ENCODE measurements around the gene AIP.

DNA sequence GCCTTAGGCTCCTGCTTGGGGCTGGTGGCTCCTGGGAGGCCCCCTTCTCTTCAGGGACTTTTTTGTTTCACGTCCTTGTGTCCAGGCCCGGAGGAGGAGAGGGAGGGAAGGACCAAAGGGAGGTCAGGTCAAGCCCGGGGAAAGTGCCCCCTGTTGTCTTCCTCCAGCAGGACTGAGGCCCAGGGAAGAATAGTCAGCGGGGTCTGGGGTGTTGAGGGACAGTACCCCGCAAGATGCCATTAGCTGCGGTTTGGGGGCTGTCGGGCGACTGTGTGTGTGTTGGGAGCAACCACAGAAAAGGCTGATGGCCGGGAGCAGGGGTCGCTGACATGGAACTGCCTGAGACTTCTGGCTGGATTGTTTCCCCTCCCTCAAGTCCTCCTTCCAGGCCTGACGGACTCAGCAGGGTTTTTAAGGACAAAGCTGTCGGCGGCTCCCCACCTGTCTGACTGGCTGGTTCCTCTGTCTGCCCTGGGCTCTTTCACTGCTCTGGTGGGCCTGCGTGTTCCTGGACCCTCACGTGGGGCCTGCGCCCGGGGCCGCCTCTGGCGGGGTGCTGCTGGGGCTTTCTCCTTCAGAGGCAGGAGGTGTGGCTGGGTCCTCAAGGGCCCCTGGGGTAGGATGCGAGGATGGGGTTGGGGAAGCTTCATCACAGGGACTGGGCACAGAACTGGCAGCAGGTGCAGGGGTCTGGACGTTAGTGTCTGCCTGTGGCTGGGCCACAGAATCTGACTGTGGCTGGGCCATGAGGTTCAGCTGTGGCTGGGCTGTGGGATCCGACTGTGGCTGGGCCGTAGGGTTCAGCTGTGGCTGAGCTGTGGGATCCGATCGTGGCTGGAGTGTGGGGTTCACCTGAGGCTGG is 31.8 kb upstream of the AIP start:
- TF ChIP-seq, protein P1, sequence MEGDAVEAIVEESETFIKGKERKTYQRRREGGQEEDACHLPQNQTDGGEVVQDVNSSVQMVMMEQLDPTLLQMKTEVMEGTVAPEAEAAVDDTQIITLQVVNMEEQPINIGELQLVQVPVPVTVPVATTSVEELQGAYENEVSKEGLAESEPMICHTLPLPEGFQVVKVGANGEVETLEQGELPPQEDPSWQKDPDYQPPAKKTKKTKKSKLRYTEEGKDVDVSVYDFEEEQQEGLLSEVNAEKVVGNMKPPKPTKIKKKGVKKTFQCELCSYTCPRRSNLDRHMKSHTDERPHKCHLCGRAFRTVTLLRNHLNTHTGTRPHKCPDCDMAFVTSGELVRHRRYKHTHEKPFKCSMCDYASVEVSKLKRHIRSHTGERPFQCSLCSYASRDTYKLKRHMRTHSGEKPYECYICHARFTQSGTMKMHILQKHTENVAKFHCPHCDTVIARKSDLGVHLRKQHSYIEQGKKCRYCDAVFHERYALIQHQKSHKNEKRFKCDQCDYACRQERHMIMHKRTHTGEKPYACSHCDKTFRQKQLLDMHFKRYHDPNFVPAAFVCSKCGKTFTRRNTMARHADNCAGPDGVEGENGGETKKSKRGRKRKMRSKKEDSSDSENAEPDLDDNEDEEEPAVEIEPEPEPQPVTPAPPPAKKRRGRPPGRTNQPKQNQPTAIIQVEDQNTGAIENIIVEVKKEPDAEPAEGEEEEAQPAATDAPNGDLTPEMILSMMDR (IDR thresholded peaks at IDR 0.05) = no peak
- TF ChIP-seq EP300 (IDR thresholded peaks at IDR 0.05) = no peak
- TF ChIP-seq POLR2A (IDR thresholded peaks at IDR 0.05) = no peak

Data from ovary (tissue), 3 donors.